HK-2 (cell line): Measurements from ENCODE around the gene FBXO47.

Experiments
- DNase-seq: peaks from one replicate; pipeline ENCODE4 v3.0.0-alpha.2; 2018; ENCODE audit not compliant: unreplicated experiment

Gene FBXO47, protein sequence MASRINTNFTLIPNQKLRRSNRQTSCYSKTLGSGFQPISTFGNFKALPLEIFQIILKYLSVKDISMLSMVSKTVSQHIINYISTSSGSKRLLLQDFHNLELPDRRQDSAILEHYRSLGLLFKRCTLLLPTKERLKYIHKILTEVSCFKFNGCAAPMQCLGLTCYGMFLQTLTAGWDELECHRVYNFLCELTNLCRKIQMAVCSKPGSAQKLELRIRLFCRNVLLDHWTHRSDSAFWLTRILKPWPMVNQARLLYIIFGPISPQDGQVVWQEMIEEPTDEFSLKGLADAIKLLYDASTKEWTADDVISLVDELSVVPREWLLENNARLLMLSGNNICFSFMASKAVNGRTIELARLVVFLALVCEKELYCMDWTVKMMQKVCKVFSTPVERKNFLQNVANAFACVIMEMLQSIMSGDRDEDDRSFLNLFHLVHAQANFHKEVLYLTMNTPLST

DNA sequence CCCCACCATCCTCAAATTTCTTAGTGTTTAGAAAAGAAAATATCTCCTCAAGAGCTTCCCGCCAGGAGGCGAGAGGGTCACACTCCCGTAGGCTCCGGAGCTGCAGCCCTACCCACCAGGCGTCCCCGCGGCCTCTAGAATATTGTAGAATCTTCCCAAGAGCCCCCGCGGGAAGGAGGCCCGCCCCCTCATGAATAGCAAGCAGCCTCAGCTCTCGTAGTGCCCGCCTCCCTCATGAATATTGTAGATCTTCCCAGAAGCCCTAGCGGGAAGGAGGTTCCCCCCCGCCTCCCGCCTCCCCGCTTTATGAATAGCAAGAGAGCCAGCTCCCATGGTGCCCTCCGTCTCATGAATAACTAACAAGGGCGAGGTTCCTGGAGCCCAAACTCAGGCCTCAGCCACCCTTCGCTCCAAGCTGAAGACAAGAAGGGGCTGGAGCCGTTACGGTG, at the start of gene FBXO47:
TSS of gene FBXO47 (minus strand) at position 114 of the 449 bp plus-strand sequence. CDS start 4,378 bp downstream, outside the sequence.
- DNase-seq = no peak

DNA sequence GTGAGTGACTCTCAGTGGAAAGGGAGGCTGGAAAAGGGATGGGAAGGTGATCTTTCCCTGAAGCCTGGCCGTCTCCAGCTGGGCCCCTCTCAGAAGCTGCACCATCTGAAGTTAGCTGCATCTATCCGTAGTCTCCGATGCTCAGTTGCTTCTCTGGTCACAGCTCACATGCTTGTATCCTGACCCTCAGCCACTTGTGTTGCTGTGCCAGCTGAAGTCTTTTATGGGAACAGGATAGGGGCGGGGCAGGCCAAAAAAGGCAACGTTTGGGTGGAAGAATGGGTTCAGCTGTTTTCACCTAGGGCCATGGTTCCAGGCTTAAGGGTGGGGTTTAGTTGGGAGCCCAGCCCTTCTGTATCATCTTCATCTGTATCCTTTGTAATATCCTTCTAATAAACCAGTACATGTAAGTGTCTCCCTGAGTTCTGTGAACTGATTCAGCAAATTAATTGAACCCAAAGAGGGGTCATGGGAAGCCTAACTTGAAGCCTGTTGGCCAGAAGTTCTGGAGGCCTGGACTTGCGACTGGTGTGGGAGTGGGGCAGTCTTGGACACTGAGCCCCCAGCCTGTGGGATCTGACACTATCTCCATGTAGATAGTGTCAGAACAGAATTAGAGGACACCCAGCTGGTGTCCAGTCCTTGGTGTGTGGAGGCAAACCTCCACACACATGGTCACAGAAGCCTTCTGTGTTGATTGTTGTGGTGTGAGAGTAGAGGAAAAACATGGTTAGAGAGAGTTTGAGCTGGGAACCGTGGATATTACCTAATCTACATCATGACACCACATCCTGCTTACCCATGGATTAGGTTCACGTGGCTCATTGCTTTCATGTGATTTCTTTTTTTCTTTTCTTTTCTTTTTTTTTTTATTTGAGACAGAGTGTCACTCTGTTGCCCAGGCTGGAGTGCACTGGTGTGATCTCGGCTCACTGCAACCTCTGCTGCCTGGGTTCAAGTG, 49.3 kb upstream of the FBXO47 start:
- DNase-seq = no peak

DNA sequence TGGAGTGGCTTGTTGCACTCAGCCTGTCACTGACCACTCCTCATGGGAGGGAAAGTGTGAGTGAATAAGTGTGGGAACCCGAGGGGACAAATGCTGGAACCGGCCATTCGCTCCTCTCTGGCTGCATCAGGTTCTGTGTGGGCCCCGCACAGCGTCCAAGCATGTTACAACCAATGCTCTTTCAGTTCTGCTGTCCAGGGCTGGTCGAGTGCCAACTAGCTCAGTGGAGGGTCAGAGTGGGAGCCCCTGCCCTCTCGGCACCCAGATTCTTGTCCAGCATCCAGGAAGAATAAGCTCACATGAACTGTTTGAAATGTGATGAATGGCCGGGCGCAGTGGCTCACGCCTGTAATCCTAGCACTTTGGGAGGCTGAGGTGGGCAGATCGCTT, 48.3 kb upstream of the FBXO47 start:
- no peak for DNase-seq

DNA sequence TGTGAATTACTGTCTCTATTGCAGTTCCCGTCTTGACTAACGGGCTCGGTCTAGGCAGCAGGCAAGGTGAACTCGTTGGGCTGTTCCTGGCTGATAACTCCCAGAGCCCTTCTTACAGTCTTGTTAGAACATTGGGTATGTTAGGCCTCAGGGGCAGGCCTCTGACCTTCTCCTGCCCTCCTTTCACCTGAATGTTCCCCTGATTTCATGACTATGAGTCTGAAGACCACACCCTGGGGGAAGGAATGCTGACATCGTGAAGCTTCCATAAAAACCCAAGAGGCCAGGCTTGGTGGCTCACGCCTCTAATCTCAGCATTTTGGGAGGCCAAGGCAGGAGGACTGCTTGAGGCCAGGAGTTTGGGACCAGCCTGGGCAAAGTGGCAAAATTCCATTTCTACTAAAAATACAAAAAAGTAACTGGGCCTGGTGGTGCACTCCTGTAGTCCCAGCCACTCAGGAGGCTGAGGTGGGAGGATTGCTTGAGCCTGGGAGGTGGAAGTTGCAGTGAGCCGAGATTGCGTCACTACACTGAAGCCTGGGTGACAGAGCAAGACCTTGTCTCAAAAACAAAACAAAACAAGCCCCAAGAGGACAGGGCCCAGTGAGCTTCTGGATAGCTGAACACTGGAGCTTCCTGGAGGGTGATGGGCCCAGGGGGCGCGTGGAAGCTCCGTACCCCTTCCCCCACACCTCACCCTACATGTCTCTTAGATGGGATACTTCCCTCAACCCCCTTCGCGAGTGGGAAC, 47.8 kb upstream of the FBXO47 start:
- no peak for DNase-seq

DNA sequence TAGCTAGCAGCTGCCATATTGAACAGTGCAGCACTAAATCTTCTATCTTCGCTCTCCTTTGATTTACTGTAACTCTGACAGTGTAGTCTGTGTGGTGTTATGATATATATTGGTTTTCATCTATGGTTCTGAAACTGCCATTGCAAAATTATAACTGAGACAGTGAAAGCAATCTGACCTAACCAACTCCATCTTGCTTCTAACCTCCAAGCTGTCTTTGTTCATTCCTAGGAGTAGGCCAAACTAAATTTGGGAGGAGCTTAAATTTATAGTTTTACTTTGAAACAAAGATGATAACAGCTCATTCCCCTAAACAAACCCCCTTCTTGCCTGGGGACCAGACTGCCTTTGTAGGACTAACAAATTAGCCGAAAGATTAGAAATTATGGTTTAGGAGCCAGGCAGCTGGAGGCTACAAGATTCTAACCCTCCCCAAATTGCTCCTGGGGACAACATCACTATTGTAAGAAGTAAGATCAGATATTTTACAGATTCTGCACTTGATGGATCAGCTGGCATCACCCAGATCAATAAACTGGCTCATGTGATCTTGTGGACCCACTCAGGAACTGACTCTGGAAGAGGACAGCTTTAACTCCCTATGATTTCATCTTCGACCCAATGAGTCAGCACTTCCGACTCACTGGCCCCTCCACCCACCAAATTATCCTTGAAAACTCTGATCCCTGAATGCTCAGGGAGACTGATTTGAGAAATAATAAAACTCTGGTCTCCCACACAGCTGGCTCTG, 47.0 kb upstream of the FBXO47 start:
- DNase-seq = peak; percentile 19

DNA sequence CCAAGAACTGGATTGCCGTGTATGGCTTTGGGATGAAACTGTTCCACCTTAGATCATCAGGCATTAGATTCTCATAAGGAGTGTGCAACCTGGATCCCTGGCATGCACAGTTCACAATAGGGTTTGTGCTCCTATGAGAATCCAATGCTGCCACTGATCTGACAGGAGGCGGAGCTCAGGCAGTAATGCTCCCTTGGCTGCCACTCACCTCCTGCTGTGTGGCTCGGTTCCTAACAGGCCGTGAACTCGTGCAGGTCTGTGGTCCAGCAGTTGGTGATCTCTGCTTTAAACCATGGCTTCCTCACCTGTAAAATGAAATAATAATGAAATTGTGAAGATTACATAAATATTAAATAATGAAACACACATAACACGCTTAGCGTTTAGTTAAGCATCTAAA, 45.5 kb upstream of the FBXO47 start:
- no peak for DNase-seq

DNA sequence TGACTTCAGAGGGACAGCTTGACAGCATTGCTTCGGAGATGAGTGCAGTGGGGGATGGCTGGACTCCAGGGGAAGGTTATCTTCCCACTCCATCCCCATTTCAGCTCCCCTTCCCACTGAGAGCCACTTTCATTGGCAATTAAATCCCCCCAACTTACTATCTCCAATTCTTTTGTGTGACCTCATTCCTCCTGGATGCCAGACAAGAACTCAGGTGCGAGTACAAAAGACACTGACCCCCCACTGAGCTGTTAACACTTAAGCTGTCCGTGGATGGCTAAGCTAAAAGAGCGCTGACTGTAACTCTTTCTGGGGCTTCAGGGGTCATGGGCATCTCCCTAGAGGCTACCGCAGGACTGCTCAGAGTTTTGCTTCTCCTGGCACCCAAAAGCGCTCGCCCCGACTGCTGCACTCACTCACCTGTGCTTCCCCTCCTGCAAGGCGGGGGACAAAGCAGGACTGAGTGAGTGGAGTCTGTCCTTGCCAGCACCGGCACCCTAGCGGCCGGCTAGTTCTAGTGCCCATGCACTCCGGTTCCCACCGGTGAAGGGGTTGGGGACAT, 44.8 kb upstream of the FBXO47 start:
- no peak for DNase-seq

DNA sequence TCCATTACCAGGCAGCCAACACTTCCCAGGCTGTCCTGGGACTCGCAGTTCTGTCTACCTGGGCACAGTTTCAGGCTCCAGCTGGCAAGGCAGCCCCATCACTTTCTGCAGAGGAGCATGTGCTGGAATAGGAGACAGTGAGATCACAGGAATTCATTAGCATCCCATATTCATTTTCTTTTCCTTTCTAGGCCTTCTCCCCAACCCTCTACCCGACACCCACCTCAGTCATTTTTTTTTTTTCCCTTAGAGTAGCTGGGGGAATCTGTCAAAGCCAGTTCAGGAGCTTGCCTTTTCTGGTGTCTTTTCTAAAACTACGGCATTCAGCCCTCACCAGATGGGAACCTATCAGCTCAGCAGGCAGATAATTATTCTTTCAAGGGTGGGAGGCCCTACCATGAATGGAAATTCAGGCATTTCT, 42.4 kb upstream of the FBXO47 start:
- no peak for DNase-seq

DNA sequence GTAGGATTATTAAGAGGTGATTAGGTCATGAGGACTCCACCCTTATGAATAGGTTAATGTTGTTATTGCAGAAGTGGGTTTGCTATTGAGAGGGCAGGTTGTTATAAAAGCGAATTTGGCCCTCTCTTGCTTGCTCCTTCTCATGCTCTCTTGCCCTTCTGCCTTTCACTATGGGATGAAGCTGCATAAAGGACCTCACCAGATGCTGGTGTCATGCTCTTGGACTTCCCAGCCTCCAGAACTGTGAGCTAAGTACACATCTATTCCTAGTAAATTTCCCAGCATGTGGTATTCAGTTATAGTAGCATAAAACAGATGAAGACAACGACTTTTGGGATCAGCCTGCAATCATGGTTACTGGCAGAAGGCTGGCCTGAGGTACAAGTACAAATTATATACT, 41.4 kb upstream of the FBXO47 start:
- DNase-seq = no peak

DNA sequence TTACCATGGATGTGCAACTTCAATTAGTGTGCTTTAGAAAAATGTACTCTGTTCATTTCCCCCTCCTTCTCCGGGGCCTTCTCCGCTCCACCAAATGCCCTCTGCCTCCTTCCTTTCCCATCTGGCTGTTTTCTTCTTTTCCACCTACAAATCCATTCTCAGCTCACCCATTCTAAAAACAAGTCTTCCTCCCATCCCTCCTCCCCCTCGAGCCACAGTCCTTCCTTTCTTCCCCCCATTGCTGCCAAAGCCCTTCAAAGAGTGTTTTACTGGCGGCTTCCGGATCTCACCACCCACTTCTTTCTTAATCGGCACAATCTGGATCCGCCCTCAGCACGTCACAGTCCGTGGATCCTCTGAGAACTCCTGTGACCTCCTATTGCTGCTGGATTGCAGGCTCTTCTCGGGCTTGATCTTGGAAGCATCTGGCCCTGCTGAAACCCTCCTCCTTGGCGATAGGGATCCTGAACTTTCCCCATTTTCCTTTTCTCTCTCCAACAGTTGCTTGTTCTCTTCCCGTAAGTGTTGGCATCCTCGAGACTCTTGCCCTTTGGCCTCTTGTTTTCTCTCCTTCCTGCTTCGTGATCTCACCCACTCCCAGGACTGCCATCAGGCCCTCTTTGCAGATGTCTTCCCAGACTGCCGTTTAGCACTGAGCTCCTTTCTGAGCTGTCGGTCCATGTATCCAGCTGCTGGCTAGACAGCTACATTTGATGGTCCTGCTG, 36.0 kb upstream of the FBXO47 start:
- DNase-seq = no peak

DNA sequence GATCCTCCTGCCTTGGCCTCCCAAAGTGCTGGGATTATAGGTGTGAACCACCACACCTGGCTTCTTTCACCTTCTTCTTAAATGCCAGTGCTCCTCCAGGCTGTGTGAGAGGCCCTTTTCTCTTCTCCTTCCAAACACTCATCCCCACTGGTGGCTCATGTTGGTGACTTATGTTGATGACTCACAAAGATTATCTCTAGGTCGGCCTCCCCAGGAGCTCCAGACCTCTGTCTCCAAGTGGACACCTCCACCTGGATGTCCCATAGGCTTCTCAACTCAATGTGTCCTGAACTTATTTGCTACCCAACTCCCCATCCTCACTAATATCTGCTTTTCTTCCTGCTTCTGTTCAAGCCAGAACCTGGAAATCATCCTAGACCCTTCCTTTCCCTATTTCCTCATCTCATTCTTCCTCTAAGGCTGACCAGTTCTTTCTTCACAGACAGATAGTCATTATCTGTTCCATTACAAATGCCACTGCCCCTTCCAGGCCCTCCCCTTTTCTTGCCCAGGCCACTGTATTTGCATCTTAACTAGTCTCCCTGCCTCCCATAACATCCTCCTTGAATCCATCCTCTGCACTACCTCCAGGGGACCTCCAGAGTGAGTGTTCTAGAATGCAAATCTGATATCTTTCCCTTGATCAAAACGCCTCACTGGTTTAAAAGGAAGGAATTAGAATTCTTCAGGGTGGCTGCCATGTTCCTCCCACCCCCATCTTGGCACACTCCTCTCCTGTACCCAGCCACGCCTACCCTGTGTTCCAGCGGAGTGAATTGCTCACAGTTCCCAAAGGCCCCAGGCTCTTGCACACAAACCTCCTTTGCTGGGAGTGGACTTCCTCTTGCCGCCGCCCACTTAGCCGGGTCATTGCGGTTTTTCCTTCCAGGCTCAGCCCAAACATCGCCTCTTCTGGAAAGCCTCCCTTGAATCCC, 34.8 kb upstream of the FBXO47 start:
- no peak for DNase-seq

DNA sequence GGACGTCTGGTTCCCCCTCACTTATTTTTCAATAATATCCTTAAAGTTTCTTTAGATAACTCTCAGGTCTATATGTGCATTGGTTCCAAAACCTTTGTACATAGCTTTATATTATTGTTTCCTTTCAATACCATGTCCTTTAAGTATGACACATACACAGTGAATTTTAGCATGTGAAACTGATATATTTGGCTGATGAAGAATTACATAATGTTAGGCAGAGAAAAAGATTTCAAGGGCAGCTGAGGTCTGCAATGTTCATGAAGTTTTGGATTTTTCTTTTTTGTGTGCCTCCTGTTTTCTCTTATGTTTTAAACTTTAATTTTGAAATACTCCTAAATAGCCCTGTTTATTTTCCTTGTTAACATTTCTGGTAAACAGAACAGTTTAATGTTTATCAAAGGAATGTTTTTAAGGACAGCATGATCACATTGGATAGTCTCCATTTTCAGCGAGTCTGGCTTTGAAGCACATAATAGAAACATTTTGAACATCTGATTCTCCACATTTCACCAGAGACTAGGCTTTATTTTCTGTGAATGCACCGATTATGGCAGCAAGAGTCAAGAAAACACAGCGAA, 32.9 kb upstream of the FBXO47 start:
- no peak for DNase-seq

DNA sequence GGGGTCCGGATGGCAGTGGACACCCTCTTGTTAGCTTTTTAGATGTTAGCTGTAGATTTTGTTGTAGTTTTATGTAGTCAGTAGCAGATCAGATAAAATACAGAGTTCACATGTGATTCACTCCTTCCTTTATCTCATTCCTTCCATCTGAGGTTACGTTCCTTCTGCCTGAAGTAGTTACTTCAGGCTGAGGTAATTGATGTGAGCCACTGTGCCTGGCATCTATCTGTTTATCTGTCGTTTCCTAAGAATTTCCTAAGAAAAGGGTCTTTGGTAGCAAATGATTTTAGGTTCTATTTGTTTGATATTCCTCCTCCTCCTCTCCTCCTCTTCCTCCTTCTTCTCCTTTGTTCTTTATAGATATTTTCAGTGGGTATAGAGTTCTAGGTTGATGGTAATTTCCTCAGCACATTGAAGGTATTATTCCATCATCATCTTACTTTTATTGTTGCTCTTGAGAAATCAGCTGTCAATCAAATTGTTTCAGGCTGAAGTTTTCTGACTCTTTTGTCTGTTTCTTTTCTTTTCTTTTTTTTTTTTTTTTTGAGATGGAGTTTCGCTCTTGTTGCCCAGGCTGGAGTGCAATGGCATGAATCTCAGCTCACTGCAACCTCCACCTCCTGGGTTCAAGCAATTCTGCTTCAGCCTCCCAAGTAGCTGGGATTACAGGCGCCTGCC, 29.6 kb upstream of the FBXO47 start:
- DNase-seq = no peak

DNA sequence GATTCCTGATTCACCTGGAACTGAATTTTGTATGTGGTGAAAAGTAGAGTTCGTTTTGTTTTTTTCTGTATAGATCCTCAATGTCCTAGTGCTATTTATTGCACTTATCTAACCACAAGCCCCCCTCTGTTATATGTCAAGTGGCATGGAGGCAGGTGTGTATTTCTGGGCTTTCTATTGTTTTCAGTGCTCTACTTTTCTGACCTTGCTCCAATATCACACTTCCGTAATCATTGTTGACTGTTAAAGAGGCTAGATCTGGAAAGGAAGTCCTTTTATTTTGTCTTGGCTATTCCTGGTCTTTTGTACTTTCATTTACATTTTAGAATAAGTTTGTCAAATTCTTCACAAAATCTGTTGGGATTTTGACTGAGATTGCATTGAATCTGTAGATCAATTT, 26.8 kb upstream of the FBXO47 start:
- DNase-seq = no peak

DNA sequence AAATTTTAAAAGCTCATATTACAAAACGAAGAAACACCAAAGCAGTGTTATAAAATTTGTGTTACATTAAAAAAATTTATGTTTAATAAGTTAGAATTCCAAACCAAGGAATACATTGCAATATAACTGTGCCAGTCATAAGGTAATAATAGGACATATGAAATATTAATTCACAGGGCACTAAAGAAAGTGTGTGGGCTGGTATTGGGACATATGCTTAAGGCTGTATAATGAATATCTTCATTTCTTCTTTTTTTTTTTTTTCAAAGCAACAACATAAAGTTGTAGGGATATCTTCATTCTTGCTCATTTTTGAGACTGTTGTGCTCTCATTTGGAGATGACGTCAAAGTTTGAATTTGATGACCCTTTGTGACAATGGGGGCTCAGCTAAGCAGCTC, 17.5 kb upstream of the FBXO47 start:
- no peak for DNase-seq

DNA sequence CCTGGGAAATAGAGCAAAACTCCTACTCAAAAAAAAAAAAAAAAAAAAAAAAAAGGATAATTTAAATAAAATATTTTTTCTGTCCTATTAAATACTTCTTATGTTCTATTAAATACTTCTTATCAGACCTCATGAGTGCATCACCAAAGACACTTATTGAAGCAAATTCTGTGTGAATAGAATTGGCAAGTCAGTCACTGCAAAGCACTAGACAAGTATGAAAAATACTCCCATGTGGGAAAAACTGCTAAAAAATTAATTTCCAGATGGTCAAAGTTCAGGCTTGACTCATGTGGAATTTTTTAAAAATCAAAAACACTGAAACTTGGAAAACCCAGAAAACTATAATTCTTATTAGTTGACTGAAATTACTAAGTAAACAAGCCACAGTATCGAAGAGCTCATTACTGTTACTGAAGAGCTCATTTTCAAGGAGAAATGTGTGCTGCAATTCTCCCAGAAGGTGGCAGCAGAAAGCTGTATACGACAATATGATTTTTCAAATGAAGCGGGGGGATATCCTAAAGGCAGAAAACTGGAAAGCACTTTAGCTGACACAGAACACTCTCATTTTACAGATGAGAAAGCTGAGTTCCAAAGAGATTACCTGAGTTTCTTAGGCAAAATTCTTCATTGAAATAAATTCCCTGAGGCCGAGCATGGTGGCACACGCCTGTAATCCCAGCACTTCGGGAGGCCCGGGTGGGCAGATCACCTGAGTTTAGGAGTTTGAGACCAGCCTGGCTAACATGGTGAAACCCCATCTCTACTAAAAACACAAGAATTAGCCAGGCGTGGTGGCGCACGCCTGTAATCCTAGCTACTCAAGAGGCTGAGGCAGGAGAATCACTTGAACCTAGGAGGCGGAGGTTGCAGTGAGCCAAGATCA, 15.9 kb upstream of the FBXO47 start:
- DNase-seq = peak; percentile 10

DNA sequence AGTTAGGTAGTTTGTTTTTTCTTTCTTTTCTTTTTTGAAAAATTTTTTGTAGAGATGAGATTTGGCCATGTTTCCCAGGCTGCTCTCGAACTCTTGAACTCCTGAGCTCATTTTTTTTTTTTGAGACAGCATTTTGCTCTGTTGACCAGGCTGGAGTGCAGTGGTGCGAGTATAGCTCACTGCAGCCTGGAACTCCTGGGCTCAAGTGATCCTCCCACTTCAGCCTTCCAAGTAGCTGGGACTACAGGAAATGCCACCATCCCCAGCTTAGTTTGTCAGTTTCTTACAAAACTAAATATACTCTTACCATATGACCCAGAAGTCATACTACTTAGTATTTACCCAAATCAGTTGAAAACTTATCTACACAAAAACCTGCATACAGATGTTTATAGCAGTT, 14.4 kb upstream of the FBXO47 start:
- no peak for DNase-seq
